Fibroblast of mammary gland (primary cell): Measurements from ENCODE around the gene SEMA6A.
A peak's percentile ranks its signal among the peaks of the same experiment; 100 is the strongest.

Experiments used
- DNase-seq: peaks from one replicate; pipeline ENCODE4 v3.0.0-alpha.2; 2010; ENCODE audit warnings: low read depth
- H3K4me3 ChIP-seq: 2 replicates; pipeline ENCODE4 v1.5.1; 2011; ENCODE audit warnings: low read depth, mild to moderate bottlenecking, low read length, moderate library complexity; ENCODE audit not compliant: control insufficient read depth
- TF ChIP-seq, protein P1 (sequence below): conservative IDR thresholded peaks from 2 replicates; pipeline ENCODE4 v1.5.1; 2011; ENCODE audit warnings: low read depth, low read length, inconsistent platforms; ENCODE audit not compliant: control insufficient read depth, insufficient read depth

SEMA6A gene

DNA sequence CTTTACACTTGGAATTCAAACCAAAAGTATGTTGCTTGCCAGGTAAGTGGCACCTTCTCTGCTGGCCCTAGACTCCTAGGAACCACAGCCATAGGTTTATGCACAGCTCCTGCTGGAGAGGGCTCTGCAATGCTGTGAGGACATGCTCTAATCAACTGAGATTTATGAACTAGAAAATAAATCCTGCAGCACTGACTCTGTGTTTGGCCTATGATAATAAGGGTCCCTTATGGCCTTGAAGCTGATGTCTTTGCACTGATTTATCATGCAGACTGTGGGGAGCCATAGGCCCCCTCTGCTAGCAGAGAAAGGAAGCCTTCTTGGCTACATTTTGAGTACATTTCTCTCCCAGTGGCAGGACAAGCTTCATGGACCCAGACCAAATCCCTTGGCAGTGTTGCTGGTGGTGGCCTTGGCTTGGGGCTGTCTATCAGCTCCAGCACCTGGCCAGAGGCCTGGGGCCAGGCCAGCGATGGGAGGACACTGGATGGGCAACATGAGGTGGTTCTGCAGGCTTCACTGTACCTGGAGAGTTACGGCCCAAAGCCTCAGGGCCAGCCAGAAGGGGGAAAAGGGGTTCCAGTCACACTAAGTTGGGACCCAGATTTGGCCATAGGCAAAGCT is 178.0 kb downstream of the SEMA6A start:
- DNase-seq = no peak
- TF ChIP-seq, protein P1, sequence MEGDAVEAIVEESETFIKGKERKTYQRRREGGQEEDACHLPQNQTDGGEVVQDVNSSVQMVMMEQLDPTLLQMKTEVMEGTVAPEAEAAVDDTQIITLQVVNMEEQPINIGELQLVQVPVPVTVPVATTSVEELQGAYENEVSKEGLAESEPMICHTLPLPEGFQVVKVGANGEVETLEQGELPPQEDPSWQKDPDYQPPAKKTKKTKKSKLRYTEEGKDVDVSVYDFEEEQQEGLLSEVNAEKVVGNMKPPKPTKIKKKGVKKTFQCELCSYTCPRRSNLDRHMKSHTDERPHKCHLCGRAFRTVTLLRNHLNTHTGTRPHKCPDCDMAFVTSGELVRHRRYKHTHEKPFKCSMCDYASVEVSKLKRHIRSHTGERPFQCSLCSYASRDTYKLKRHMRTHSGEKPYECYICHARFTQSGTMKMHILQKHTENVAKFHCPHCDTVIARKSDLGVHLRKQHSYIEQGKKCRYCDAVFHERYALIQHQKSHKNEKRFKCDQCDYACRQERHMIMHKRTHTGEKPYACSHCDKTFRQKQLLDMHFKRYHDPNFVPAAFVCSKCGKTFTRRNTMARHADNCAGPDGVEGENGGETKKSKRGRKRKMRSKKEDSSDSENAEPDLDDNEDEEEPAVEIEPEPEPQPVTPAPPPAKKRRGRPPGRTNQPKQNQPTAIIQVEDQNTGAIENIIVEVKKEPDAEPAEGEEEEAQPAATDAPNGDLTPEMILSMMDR = no peak
- no peak overlapping the region for H3K4me3 ChIP-seq

DNA sequence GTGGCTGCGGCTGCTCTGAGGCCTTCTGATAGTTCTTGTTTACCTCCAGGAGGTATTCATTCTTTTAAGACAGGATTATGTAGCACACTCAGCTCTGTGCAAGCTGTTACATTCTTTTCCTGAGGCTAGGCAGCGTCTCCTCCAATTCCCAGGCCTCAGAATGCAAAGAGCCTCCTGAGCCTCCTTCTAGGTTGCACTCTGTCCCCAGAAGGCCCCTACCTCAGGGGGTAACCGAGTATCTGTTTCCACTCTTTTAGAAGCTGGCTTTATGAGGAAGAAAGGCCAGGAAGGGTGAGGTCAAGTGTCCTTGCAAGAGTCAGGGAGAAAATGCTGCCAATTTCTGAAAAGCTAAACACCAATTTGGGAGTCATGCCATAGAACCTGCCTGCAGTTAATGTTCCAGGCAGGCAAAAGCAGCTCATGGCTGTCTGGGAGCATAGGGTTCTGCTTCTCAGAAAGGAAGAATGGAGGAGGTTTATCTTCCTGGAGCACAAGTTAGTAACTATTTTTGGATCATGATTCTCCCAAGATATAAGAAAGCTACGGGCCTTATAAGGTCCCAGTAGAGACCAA is 178.9 kb downstream of the SEMA6A start:
- no peak overlapping the region for H3K4me3 ChIP-seq
- DNase-seq = no peak
- TF ChIP-seq, protein P1 = no peak

DNA sequence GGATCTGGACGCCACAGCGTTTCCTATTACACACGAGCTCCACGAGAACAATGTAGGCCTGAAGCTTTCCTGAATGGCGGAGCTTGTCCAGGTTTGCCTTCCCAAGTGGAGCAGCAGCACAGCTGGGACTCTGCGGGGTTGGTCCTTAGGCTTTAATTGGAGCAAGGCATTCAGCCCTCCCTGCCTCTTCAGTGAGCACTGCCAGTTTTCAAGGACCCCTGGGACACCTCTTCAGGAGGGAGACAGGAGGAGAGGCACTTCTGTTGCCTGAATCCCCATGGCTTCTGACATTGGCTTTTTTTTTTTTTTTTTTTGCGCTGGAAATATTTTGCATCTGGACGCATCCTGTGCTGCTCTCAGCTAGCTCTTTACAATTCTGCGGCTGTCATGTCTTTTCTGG is 179.4 kb downstream of the SEMA6A start:
- DNase-seq = no peak
- no peak overlapping the region for H3K4me3 ChIP-seq
- TF ChIP-seq, protein P1 = no peak

DNA sequence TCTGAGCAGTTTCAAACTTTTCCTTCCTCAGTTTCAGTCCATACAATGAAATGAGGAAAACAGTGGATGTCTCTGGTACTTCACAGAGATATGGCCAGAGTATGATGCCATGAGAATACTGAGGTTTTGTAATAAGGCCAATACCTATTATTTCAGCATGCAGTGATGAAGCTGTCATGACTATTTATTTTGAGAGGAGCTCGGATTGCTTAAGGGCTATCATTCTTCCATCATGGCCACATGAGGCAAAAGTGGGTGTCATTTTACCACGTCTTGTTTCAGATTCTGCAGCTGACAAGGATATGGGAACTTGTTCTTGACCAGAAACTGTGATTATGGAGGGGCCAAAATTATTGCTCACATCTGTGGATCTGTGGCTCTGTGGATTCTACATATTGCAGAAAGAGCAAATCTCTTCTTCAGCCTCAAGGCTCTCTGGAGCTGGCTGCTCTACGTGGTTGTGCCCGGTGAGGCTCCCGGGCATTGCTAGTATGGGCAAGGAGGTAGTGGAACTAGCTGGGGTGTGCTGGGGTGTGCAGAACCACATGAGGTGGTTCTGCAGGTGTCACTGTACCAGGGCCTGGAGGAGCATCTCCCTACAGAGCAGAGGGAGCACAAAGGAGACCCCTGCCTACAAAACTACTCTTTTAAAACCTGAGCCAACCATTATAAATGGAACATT is 180.3 kb downstream of the SEMA6A start:
- TF ChIP-seq, protein P1 = no peak

More for the DNA sequence above, 180.3 kb downstream of the SEMA6A start:
- DNase-seq = peak; percentile 17
- no peak overlapping the region for H3K4me3 ChIP-seq
